Right lobe of liver (tissue), 6 donors: ENCODE results near the gene UGT1A3. TPM values are rescaled to one million over a fixed set of nuclear protein-coding genes. Genes with fewer than 3 reads are reported as not detected.

ENCODE experiments used
- ATAC-seq, 4 donors: fragments of 200-7000 bp; cut with Tn5 transposase; one replicate each; pipeline ENCODE4 v1.9.1; 2020; ENCODE audit warnings: mild to moderate bottlenecking in 4 of 4, moderate library complexity in 4 of 4
- DNase-seq, 3 donors: peaks; one replicate each; pipeline ENCODE4 v3.0.0-alpha.2; 2020
- H3K27ac ChIP-seq, 3 donors: fragments of 200-600 bp; one replicate each; pipeline ENCODE4 v1.8.0; 2022
- H3K27me3 ChIP-seq, 2 donors: fragments of 200-600 bp; one replicate each; pipeline ENCODE4 v1.8.0; 2022
- H3K36me3 ChIP-seq, 4 donors: fragments of 200-600 bp; sonication (generic) in 1 of 4; one replicate each; pipeline versions ENCODE4 v1.5.1 to v1.8.0; 2017 to 2022; ENCODE audit warnings: control low read depth in 1 of 4
- H3K4me1 ChIP-seq, 4 donors: fragments of 200-600 bp; sonication (generic) in 1 of 4; one replicate each; pipeline versions ENCODE4 v1.5.1 to v1.8.0; 2017 to 2022; ENCODE audit warnings: control low read depth in 1 of 4
- H3K4me3 ChIP-seq, 3 donors: fragments of 200-600 bp; one replicate each; pipeline ENCODE4 v1.8.0; 2022
- H3K9me3 ChIP-seq, 4 donors: fragments of 200-600 bp; sonication (generic) in 1 of 4; one replicate each; pipeline versions ENCODE4 v1.5.1 to v1.8.0; 2017 to 2022; ENCODE audit warnings: control low read depth in 1 of 4
- CTCF ChIP-seq, 4 donors: fragments of 200-600 bp in 3 of 4; fragments of 450-650 bp in 1 of 4; IDR thresholded peaks; one replicate each; pipeline versions ENCODE4 v1.5.1 to v1.8.0; 2016 to 2022; ENCODE audit warnings: antibody characterized with exemption in 4 of 4, mild to moderate bottlenecking in 2 of 4
- POLR2A ChIP-seq: fragments of 450-650 bp; IDR thresholded peaks from one replicate; pipeline ENCODE4 v1.6.1; 2017; ENCODE audit warnings: antibody characterized with exemption, mild to moderate bottlenecking
- WGBS: methylation state at CpG from one replicate; pipeline ENCODE4 v1.1.6; 2018; ENCODE audit warnings: low coverage, low lambda C conversion rate; ENCODE audit not compliant: insufficient coverage; ENCODE audit errors: missing lambda C conversion rate; 5-methylcytosine and 5-hydroxymethylcytosine counted together
- intact Hi-C, 2 donors: fragments of 100-400 bp; cut with DNase I; formaldehyde crosslinking; loops; one replicate each; pipeline versions ENCODE4 v1.11.2 to v1.14.1; 2022
- total RNA-seq, 6 experiments: library from RNA; depleted of rRNA in 2 of 6; stranded (reverse); fragments of >200 nt in 2 of 6; fragmentation: NEBNext Ultra II Directional in 3 of 6; extraction: Animal tissue kit (Norgen Biotek cat#: 25700) in 3 of 6; gene quantifications; one replicate each; pipeline versions ENCODE4 v1.1.0 to v1.2.4, GENCODE V29; 2016 to 2023
- donor health status: DM: no; HTN: yes; CAD: no.
- donor health status: DM: no; HTN: no; CAD: no.
- donor health status: DM: no; HTN: no; CAD: no.
- donor health status: DM: no; HTN: yes; CAD: no.
- donor health status: DM: no; HTN: yes; CAD: no.

The UGT1A3 gene
- total RNA-seq, 6 experiments from 2014 or later = 12.9 to 125 (median 22.0) TPM

GRCh38 chr2:233754872-233755611 is 26.2 kb downstream of the UGT1A3 start:
- H3K27ac ChIP-seq = peak overlapping the region in 1 of 3 donors; percentile 92
- peak in 1 of 4 donors; percentile 2 for ATAC-seq
- peaks cover 0 to 72% (median 17%) of the 10 kb centered on the region in 4 donors for H3K4me1 ChIP-seq
- no peak overlapping the region for H3K4me3 ChIP-seq
- no peaks in the 10 kb centered on the region for H3K27me3 ChIP-seq
- H3K9me3 ChIP-seq = no peaks in the 10 kb centered on the region
- TF ChIP-seq POLR2A (no peak), CTCF (IDR thresholded peaks at IDR 0.05) (no peak)
- peaks cover 0 to 6% (median 0%) of the 10 kb centered on the region in 4 donors for H3K36me3 ChIP-seq
- 98% methylated on average over 10 of the region's 44 CpGs for WGBS
- peak in 1 of 3 donors; percentile 63 for DNase-seq
- intact Hi-C loops = no loop called here

- H3K9me3 ChIP-seq = no peaks in the 10 kb centered on the region
- peak in 1 of 3 donors; percentile 68 for DNase-seq
- intact Hi-C loops = no loop called here
- H3K27ac ChIP-seq = peak overlapping the region in 2 of 3 donors; percentile 10 to 92
- 30% methylated on average over 7 of the region's 7 CpGs for WGBS
- no peaks in the 10 kb centered on the region for H3K27me3 ChIP-seq
- ATAC-seq = peak; percentile 40 to 76 (median 60)
- peaks cover 0 to 6% (median 0%) of the 10 kb centered on the region in 4 donors for H3K36me3 ChIP-seq
- peak overlapping the region in 1 of 3 donors; percentile 20 for H3K4me3 ChIP-seq
- TF ChIP-seq CTCF (IDR thresholded peaks at IDR 0.05) (no peak), POLR2A (no peak)
- H3K4me1 ChIP-seq = peaks cover 0 to 67% (median 14%) of the 10 kb centered on the region in 4 donors
Measured at GRCh38 chr2:233756429-233757081, 27.7 kb downstream of the UGT1A3 start.

- Histone ChIP-seq H3K36me3 (peaks cover 0 to 6% (median 0%) of the 10 kb centered on the region in 4 donors), H3K27ac (peak overlapping the region in 1 of 3 donors; percentile 92), H3K27me3 (no peaks in the 10 kb centered on the region), H3K4me1 (peaks cover 0 to 51% (median 13%) of the 10 kb centered on the region in 4 donors), H3K9me3 (no peaks in the 10 kb centered on the region), H3K4me3 (peak overlapping the region in 1 of 3 donors; percentile 20)
- intact Hi-C loops = no loop called here
- DNase-seq (no peak), ATAC-seq (no peak)
- TF ChIP-seq POLR2A (no peak), CTCF (IDR thresholded peaks at IDR 0.05) (no peak)
Measured at GRCh38 chr2:233758141-233758540, 29.3 kb downstream of the UGT1A3 start.

- H3K27ac ChIP-seq = peak overlapping the region in 1 of 3 donors; percentile 92
- intact Hi-C loops = no loop called here
- peaks cover 0 to 44% (median 13%) of the 10 kb centered on the region in 4 donors for H3K4me1 ChIP-seq
- WGBS = 52% methylated on average over 2 of the region's 2 CpGs
- no peaks in the 10 kb centered on the region for H3K27me3 ChIP-seq
- peak overlapping the region in 1 of 3 donors; percentile 20 for H3K4me3 ChIP-seq
- H3K36me3 ChIP-seq = peaks cover 0 to 6% (median 0%) of the 10 kb centered on the region in 4 donors
- no peaks in the 10 kb centered on the region for H3K9me3 ChIP-seq
- no peak for DNase-seq
- ATAC-seq = no peak
- TF ChIP-seq POLR2A (no peak), CTCF (IDR thresholded peaks at IDR 0.05) (no peak)
Measured at GRCh38 chr2:233758849-233759248, 30.0 kb downstream of the UGT1A3 start.
